Small intestine (tissue), 7 donors: ENCODE results near the gene TAF1. TPM values are rescaled to one million over a fixed set of nuclear protein-coding genes. Genes with fewer than 3 reads are reported as not detected.
A peak's percentile ranks its signal among the peaks of the same experiment; 100 is the strongest.
"Not testable (repeated sequence)": the region's sequence is repeated elsewhere in the genome, so short reads cannot be mapped to it uniquely, and the experiment has no call there.

Experiments
- DNase-seq, 2 donors: peaks; one replicate each; pipeline versions ENCODE4 v3.0.0 to v3.0.0-alpha.2; 2013
- FAIRE-seq: peaks from 2 replicates; lab custom pipeline; 2012; peaks lifted over from hg19 to GRCh38; lab: Jason Lieb, UNC
- H3K27ac ChIP-seq, 3 donors: one replicate each; pipeline ENCODE4 v1.5.1; 2013; ENCODE audit warnings: low read length in 2 of 3, mild to moderate bottlenecking in 2 of 3, control low read depth in 1 of 3, inconsistent platforms in 1 of 3, low read depth in 1 of 3, moderate library complexity in 1 of 3
- H3K27me3 ChIP-seq, 3 donors: one replicate each; pipeline ENCODE4 v1.6.1; 2013; ENCODE audit warnings: low read length in 3 of 3, inconsistent platforms in 1 of 3; ENCODE audit not compliant: control insufficient read depth in 3 of 3, insufficient read depth in 3 of 3
- H3K36me3 ChIP-seq, 3 donors: one replicate each; pipeline ENCODE4 v1.6.1; 2013; ENCODE audit warnings: low read length in 3 of 3, inconsistent platforms in 1 of 3, low read depth in 1 of 3, mild to moderate bottlenecking in 1 of 3, moderate library complexity in 1 of 3; ENCODE audit not compliant: control insufficient read depth in 3 of 3, insufficient read depth in 2 of 3
- H3K4me1 ChIP-seq, 3 donors: one replicate each; pipeline ENCODE4 v1.6.1; 2013; ENCODE audit warnings: low read length in 2 of 3, inconsistent platforms in 1 of 3, low read depth in 1 of 3, mild to moderate bottlenecking in 1 of 3, moderate library complexity in 1 of 3; ENCODE audit not compliant: control insufficient read depth in 3 of 3, insufficient read depth in 2 of 3
- H3K4me3 ChIP-seq, 3 donors: one replicate each; pipeline ENCODE4 v1.5.1; 2013; ENCODE audit warnings: low read length in 3 of 3, control low read depth in 1 of 3, inconsistent platforms in 1 of 3, low read depth in 1 of 3, mild to moderate bottlenecking in 1 of 3, moderate library complexity in 1 of 3
- H3K9me3 ChIP-seq, 2 donors: one replicate each; pipeline ENCODE4 v1.6.1; 2013; ENCODE audit warnings: low read depth in 1 of 2, low read length in 1 of 2; ENCODE audit not compliant: control insufficient read depth in 2 of 2, insufficient read depth in 1 of 2
- WGBS, 3 donors: extraction: QIAGEN DNeasy Blood & Tissue Kit; methylation state at CpG; one replicate each; pipeline ENCODE4 v1.1.7; 2013; 5-methylcytosine and 5-hydroxymethylcytosine counted together
- polyA plus RNA-seq, 4 donors: library from polyadenylated mRNA; stranded (reverse) in 3 of 4; unstranded in 1 of 4; fragments of 200-250 nt in 3 of 4; fragments of 120-200 nt in 1 of 4; gene quantifications; one replicate each; pipeline versions ENCODE4 v1.2.1 to v1.2.3, GENCODE V29; 2013
- donor health status: healthy with polysubstance abuse.
- donor health status: control.
- donor health status: control.
- donor health status: Bipolar disorder and iron deficiency.
- donor health status: healthy.

Gene TAF1
- polyA plus RNA-seq, 4 donors, result 4.3 to 38.2 (median 10.3) TPM

- FAIRE-seq, result no peak
- DNase-seq, result no peak
- H3K4me1 ChIP-seq, result no peaks in the 10 kb centered on the region
- 64 to 82% (median 69%) methylated on average over 4 to 5 of the region's 5 CpGs for WGBS, 3 donors
- no peaks in the 10 kb centered on the region for H3K27me3 ChIP-seq
- no peak overlapping the region for H3K4me3 ChIP-seq
- H3K36me3 ChIP-seq, result peaks cover 0 to 17% (median 2%) of the 10 kb centered on the region in 3 donors
- no peak overlapping the region for H3K27ac ChIP-seq
- no peaks in the 10 kb centered on the region for H3K9me3 ChIP-seq
Observed at GRCh38 chrX:71466979-71467523, 100.9 kb downstream of the TAF1 start.

- Histone ChIP-seq H3K9me3 (no peaks in the 10 kb centered on the region), H3K27ac (no peak overlapping the region), H3K27me3 (no peaks in the 10 kb centered on the region), H3K36me3 (no peaks in the 10 kb centered on the region), H3K4me1 (no peaks in the 10 kb centered on the region), H3K4me3 (no peak overlapping the region)
- FAIRE-seq (no peak), DNase-seq (no peak)
- WGBS, 3 donors, result 71 to 84% (median 79%) methylated on average over 8 of the region's 8 CpGs
Observed at GRCh38 chrX:71475785-71476540, 109.8 kb downstream of the TAF1 start.

DNA sequence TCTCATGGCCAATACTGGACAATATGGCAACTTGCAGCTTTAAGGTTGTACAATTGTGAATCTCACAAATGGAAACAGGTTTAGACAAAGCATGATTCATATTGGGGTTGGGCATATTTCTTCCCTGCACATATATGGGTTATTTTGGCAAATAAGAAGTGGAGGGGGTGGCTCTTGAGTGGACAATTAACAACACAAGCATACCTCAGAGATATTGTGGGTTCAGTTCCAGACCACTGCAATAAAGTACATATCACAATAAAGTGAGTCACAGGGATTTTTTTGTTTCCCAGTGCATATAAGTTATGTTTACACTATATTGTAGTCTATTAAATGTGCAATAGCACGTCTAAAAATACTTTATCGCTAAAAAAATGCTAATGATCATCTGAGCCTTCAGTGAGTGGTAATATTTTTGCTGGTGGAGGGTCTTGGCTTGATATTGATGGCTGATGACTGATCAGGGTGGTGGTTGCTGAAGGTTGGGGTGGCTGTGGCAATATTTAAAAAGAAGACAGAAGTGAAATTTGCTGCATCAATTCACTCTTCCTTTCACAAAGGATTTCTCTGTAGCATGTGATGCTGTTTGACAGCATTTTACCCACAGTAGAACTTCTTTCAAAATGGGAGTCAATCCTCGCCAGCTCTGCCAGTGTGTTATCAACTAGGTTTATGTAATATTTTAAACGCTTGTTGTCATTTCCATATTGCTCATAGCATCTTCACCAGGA is 116.2 kb downstream of the TAF1 start:
- FAIRE-seq (no peak), DNase-seq (no peak)
- Histone ChIP-seq H3K4me3 (no peak overlapping the region), H3K27me3 (no peaks in the 10 kb centered on the region), H3K27ac (no peak overlapping the region), H3K36me3 (no peaks in the 10 kb centered on the region), H3K9me3 (no peaks in the 10 kb centered on the region), H3K4me1 (no peaks in the 10 kb centered on the region)
- 84 to 88% (median 87%) methylated on average over 4 of the region's 4 CpGs for WGBS, 3 donors

GRCh38 chrX:71487814-71488213 is 121.7 kb downstream of the TAF1 start:
- Histone ChIP-seq H3K27me3 (no peaks in the 10 kb centered on the region), H3K36me3 (no peaks in the 10 kb centered on the region), H3K9me3 (peaks cover 0 to 3% of the 10 kb centered on the region in 2 donors), H3K4me3 (no peak overlapping the region), H3K4me1 (no peaks in the 10 kb centered on the region), H3K27ac (no peak overlapping the region)
- DNase-seq (no peak), FAIRE-seq (no peak)

- DNase-seq (no peak), FAIRE-seq (no peak)
- Histone ChIP-seq H3K4me1 (no peaks in the 10 kb centered on the region), H3K27ac (no peak overlapping the region), H3K9me3 (peaks cover 0 to 3% of the 10 kb centered on the region in 2 donors), H3K4me3 (no peak overlapping the region), H3K36me3 (no peaks in the 10 kb centered on the region), H3K27me3 (no peaks in the 10 kb centered on the region)
- 91 to 98% (median 93%) methylated on average over 5 of the region's 5 CpGs for WGBS, 3 donors
Observed at GRCh38 chrX:71489540-71489939, 123.4 kb downstream of the TAF1 start.

GRCh38 chrX:71492231-71493065 is 126.3 kb downstream of the TAF1 start:
- Histone ChIP-seq H3K9me3 (peaks cover 0 to 3% of the 10 kb centered on the region in 2 donors), H3K4me3 (peak overlapping the region; percentile 23 to 60 (median 46)), H3K27me3 (no peaks in the 10 kb centered on the region), H3K36me3 (no peaks in the 10 kb centered on the region), H3K27ac (peak overlapping the region in 2 of 3 donors; percentile 64 to 72), H3K4me1 (no peaks in the 10 kb centered on the region)
- no peak for FAIRE-seq
- 6 to 37% (median 23%) methylated on average over 45 to 76 of the region's 76 CpGs for WGBS, 3 donors
- DNase-seq, result peak; percentile 45 to 72

DNA sequence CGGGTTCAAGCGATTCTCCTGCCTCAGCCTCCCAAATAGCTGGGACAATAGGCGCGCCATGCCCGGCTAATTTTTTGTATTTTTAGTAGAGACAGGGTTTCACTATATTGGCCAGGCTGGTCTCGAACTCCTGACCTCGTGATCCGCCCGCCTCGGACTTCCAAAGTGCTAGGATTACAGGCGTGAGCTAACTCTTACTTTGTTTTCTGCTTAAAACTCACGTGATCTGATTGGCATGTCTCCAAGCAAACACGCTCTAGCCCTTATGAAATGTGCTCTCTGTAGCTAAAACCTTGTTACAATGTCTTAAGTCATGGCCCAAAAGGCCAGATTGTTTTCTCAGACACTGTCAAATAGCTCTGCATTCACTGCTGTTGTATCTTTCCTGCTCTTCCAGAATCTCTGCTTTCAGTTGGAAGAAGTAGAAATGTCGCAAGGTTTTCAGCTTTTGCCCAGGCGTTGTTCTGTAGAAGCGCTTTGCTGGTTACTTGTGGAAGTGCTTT is 127.0 kb downstream of the TAF1 start:
- DNase-seq, result peak; percentile 7 to 20
- FAIRE-seq, result no peak
- Histone ChIP-seq H3K36me3 (no peaks in the 10 kb centered on the region), H3K4me3 (peak overlapping the region in 1 of 3 donors; percentile 60), H3K27me3 (no peaks in the 10 kb centered on the region), H3K27ac (no peak overlapping the region), H3K4me1 (no peaks in the 10 kb centered on the region), H3K9me3 (peaks cover 0 to 3% of the 10 kb centered on the region in 2 donors)
- WGBS, 3 donors, result 47 to 64% (median 48%) methylated on average over 16 of the region's 16 CpGs

- H3K4me3 ChIP-seq, H3K27me3 ChIP-seq, H3K36me3 ChIP-seq, H3K27ac ChIP-seq, H3K9me3 ChIP-seq, FAIRE-seq, DNase-seq, H3K4me1 ChIP-seq: not testable (repeated sequence)
- 78 to 83% (median 81%) methylated on average over 3 of the region's 3 CpGs for WGBS, 3 donors
Observed at GRCh38 chrX:71495979-71496378, 129.8 kb downstream of the TAF1 start.
